GM12875 (cell line): ENCODE results near the gene HRNR.

Experiments used
- H3K4me3 ChIP-seq: one replicate; pipeline ENCODE4 v1.5.1; 2011; ENCODE audit warnings: low read depth, low read length, control low read depth
- CTCF ChIP-seq: IDR thresholded peaks from 2 replicates; pipeline ENCODE4 v1.5.1; 2011; ENCODE audit warnings: low read depth, mild to moderate bottlenecking, control low read depth, inconsistent platforms, low read length, moderate library complexity, borderline replicate concordance; ENCODE audit not compliant: insufficient read depth

The HRNR gene

GRCh38 chr1:152186556-152187285, 37.3 kb downstream of the HRNR start:
- TF ChIP-seq CTCF, result no peak
- H3K4me3 ChIP-seq, result no peak overlapping the region

GRCh38 chr1:152185544-152186391, 38.2 kb downstream of the HRNR start:
- TF ChIP-seq CTCF, result peak; percentile 72
- H3K4me3 ChIP-seq, result no peak overlapping the region

- H3K4me3 ChIP-seq, result no peak overlapping the region
- no peak for TF ChIP-seq CTCF
Observed at GRCh38 chr1:152182944-152183361, 41.0 kb downstream of the HRNR start.

DNA sequence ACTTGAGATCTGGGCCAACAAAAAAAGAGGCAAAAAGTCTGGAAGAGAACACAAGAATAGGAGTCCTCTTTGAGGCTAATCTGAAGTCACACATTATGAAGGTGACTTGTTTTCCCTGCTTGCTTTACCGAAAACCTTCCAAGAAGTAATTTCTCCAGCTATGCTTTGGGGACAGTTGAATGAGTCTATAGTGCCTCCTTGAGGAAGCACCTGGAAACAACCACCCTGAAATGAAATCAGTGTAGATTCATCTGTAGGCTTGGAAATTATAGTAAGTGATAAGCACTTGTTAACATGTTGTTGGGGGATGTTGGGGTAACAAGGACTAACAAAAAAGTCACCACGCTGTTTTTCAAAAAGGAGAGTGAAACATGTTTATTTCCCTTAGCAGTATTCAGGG, 41.6 kb downstream of the HRNR start:
- H3K4me3 ChIP-seq, result no peak overlapping the region
- peak; percentile 48; the same call in 1 of the 2 replicates for TF ChIP-seq CTCF

DNA sequence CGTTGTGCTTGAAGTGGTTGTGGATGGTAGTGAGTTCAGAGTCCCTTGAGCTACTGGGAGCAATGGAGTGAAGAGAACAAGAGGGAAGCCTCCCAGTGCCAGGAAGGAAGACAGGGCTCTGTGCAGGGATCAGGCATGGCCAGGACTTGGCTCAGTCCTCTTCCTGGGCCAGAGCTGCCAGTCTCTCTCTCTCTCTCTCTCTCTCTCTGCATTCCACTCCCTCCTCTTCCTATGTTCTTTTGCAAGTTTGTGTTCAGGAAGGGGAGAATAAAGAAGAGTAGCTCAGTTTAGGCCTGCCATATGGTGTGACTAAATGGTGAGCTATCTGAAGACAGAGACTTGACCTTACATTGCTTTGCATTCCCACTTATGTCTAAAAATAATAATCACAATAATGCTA, 44.4 kb downstream of the HRNR start:
- TF ChIP-seq CTCF, result no peak

DNA sequence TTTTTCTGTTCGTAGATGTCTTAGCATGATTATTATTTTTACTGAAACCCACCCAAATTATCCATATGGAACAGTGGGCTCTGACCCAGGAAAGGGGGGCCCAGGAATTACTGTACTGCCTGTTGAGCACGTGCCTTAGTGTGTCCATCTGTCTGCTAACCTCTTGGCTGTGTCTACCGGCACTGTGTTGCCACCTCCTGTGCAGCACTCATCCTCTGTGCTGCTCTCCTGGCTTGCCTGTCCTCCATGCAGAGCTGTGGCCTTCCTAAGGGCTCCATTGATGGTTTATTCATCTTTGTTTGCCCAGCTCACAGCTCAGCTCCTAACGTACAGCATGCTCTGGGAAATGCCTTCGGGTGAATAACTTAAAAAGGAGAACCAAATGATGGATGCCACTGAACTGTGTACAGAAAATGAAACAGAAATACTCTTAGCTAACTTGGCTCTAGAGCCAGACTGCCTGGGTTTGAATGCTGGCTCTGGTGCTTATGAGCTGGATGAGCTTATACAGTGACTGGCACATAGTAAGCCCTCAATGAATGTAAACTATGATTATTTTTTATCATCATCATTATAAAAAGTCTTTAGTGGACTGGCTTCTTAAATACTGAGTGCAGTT, 53.6 kb downstream of the HRNR start:
- no peak for TF ChIP-seq CTCF
- no peak overlapping the region for H3K4me3 ChIP-seq

More for the DNA sequence above, 44.4 kb downstream of the HRNR start:
- H3K4me3 ChIP-seq, result no peak overlapping the region
